PC-3 (cell line): ENCODE results near the gene FBXL13.

ENCODE experiments used
- EZH2 ChIP-seq: fragments of 300-600 bp; sonication (generic); IDR thresholded peaks from one replicate; pipeline ENCODE4 v1.6.1; 2017; ENCODE audit warnings: antibody characterized with exemption, mild to moderate bottlenecking, low read length; ENCODE audit not compliant: unreplicated experiment
- EZH2phosphoT487 ChIP-seq: fragments of 300-600 bp; sonication (generic); IDR thresholded peaks from 2 replicates; pipeline ENCODE4 v1.6.1; 2018; ENCODE audit warnings: mild to moderate bottlenecking, antibody characterized with exemption, low read length, borderline replicate concordance
- TF ChIP-seq, protein P1 (sequence below): fragments of 300-600 bp; sonication (generic); conservative IDR thresholded peaks from 2 replicates; pipeline ENCODE4 v1.5.1; 2017; ENCODE audit warnings: antibody characterized with exemption, low read depth, mild to moderate bottlenecking, low read length

DNA sequence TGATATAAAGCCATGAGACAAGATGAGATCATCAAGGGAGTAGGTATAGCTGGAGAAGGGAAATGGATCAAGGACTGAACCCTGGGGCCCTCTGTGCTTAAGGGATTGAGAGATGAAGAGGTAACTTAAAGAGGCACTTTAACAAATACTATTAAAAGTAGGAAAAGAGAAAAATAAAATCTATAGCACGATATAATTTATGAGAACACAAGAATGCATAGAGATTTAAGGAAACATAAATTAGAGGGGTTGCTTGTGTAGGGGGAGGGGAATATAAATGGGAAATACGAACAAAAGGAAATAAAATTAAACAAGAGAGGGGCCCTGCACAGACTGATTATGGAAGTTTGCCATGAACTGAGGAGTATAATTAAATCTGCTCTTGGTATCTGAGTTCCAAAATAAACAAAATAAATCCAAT lies 177.4 kb downstream of the FBXL13 start:
- TF ChIP-seq, protein P1, sequence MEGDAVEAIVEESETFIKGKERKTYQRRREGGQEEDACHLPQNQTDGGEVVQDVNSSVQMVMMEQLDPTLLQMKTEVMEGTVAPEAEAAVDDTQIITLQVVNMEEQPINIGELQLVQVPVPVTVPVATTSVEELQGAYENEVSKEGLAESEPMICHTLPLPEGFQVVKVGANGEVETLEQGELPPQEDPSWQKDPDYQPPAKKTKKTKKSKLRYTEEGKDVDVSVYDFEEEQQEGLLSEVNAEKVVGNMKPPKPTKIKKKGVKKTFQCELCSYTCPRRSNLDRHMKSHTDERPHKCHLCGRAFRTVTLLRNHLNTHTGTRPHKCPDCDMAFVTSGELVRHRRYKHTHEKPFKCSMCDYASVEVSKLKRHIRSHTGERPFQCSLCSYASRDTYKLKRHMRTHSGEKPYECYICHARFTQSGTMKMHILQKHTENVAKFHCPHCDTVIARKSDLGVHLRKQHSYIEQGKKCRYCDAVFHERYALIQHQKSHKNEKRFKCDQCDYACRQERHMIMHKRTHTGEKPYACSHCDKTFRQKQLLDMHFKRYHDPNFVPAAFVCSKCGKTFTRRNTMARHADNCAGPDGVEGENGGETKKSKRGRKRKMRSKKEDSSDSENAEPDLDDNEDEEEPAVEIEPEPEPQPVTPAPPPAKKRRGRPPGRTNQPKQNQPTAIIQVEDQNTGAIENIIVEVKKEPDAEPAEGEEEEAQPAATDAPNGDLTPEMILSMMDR = no peak
- TF ChIP-seq EZH2 = no peak
- no peak for TF ChIP-seq EZH2phosphoT487
